NCI-H2196 (cell line): ENCODE measurements around the gene PCDHB7.
"Not testable (repeated sequence)": the region's sequence is repeated elsewhere in the genome, so short reads cannot be mapped to it uniquely, and the experiment has no call there.

ENCODE experiments used
- DNase-seq: peaks from one replicate; lab custom pipeline; 2025; ENCODE audit not compliant: unreplicated experiment; lab: John Stamatoyannopoulos, UW

Gene PCDHB7

GRCh38 chr5:141179876-141180275 lies 7.4 kb downstream of the PCDHB7 start:
- not testable (repeated sequence) for DNase-seq

GRCh38 chr5:141180313-141180712 lies 7.9 kb downstream of the PCDHB7 start:
- DNase-seq, result no peak

- no peak for DNase-seq
Measured at GRCh38 chr5:141182248-141182647, 9.8 kb downstream of the PCDHB7 start, which contains the start of gene PCDHB16. TSS of gene PCDHB16 (plus strand) at chr5:141182387. CDS start at chr5:141182560, 173 bp downstream.

GRCh38 chr5:141184117-141184855 lies 11.8 kb downstream of the PCDHB7 start:
- not testable (repeated sequence) for DNase-seq

GRCh38 chr5:141186897-141187512 lies 14.6 kb downstream of the PCDHB7 start, which contains the start of gene PCDHB9:
TSS of gene PCDHB9 (plus strand) at chr5:141187161. CDS start at chr5:141187319, 158 bp downstream.
- no peak for DNase-seq

GRCh38 chr5:141188682-141189081 lies 16.2 kb downstream of the PCDHB7 start:
- DNase-seq, result not testable (repeated sequence)

- not testable (repeated sequence) for DNase-seq
Measured at GRCh38 chr5:141189131-141189530, 16.7 kb downstream of the PCDHB7 start.

- no peak for DNase-seq
Measured at GRCh38 chr5:141192110-141192725, 19.8 kb downstream of the PCDHB7 start, which contains the start of gene PCDHB10. TSS of gene PCDHB10 (plus strand) at chr5:141192353. CDS start at chr5:141192553, 200 bp downstream.

- not testable (repeated sequence) for DNase-seq
Measured at GRCh38 chr5:141194332-141194731, 21.9 kb downstream of the PCDHB7 start.

GRCh38 chr5:141196363-141196762 lies 23.9 kb downstream of the PCDHB7 start:
- no peak for DNase-seq

- DNase-seq, result peak; percentile 7
Measured at GRCh38 chr5:141199359-141200235, 27.2 kb downstream of the PCDHB7 start, which contains the start of gene PCDHB11. TSS of gene PCDHB11 (plus strand) at chr5:141199627. CDS start at chr5:141199775, 148 bp downstream.

- not testable (repeated sequence) for DNase-seq
Measured at GRCh38 chr5:141201126-141201525, 28.7 kb downstream of the PCDHB7 start.

- not testable (repeated sequence) for DNase-seq
Measured at GRCh38 chr5:141201646-141202045, 29.2 kb downstream of the PCDHB7 start.

GRCh38 chr5:141208478-141208877 lies 36.0 kb downstream of the PCDHB7 start, which contains the start of gene PCDHB12:
TSS of gene PCDHB12 (plus strand) at chr5:141208719. CDS start at chr5:141208908, 189 bp downstream.
- no peak for DNase-seq

- not testable (repeated sequence) for DNase-seq
Measured at GRCh38 chr5:141210281-141210680, 37.8 kb downstream of the PCDHB7 start.

GRCh38 chr5:141210849-141211248 lies 38.4 kb downstream of the PCDHB7 start:
- not testable (repeated sequence) for DNase-seq

GRCh38 chr5:141213656-141214339 lies 41.4 kb downstream of the PCDHB7 start, which contains the start of gene PCDHB13:
TSS of gene PCDHB13 (plus strand) at chr5:141213919. CDS start at chr5:141214124, 205 bp downstream.
- not testable (repeated sequence) for DNase-seq

- DNase-seq, result not testable (repeated sequence)
Measured at GRCh38 chr5:141214583-141214982, 42.1 kb downstream of the PCDHB7 start.

GRCh38 chr5:141215504-141215903 lies 43.1 kb downstream of the PCDHB7 start:
- DNase-seq, result not testable (repeated sequence)

- DNase-seq, result not testable (repeated sequence)
Measured at GRCh38 chr5:141216035-141216434, 43.6 kb downstream of the PCDHB7 start.
